Subcutaneous adipose tissue (tissue), 4 donors: Measurements from ENCODE around the gene ACKR3. TPM values are rescaled to one million over a fixed set of nuclear protein-coding genes. Genes with fewer than 3 reads are reported as not detected.

Experiments
- CTCF ChIP-seq: fragments of 450-650 bp; IDR thresholded peaks from one replicate; pipeline ENCODE4 v1.5.1; 2016; ENCODE audit warnings: low read depth, mild to moderate bottlenecking, control low read depth, antibody characterized with exemption, moderate library complexity
- total RNA-seq, 4 donors: library from RNA; depleted of rRNA; stranded (reverse); fragments of >200 nt; gene quantifications; one replicate each; pipeline ENCODE4 v1.1.0, GENCODE V29; 2016

Gene ACKR3
- total RNA-seq, 4 donors from 2014 or later = 26.3 to 84.9 (median 38.6) TPM

GRCh38 chr2:236614551-236614950, 44.9 kb downstream of the ACKR3 start:
- TF ChIP-seq CTCF = no peak

GRCh38 chr2:236616031-236616430, 46.4 kb downstream of the ACKR3 start:
- no peak for TF ChIP-seq CTCF

GRCh38 chr2:236616624-236617023, 47.0 kb downstream of the ACKR3 start:
- no peak for TF ChIP-seq CTCF

- no peak for TF ChIP-seq CTCF
Measured at GRCh38 chr2:236617221-236617737, 47.7 kb downstream of the ACKR3 start.

- TF ChIP-seq CTCF = no peak
Measured at GRCh38 chr2:236617796-236618195, 48.2 kb downstream of the ACKR3 start.

- no peak for TF ChIP-seq CTCF
Measured at GRCh38 chr2:236618370-236618769, 48.7 kb downstream of the ACKR3 start.

- TF ChIP-seq CTCF = no peak
Measured at GRCh38 chr2:236619910-236620612, 50.4 kb downstream of the ACKR3 start.
